SK-N-SH treated with all-trans-retinoic acid at 6 μM for 48 hours (cell line): ENCODE results near the gene SMG7.

Source experiments
- ARNTL ChIP-seq: fragments of 450-650 bp; formaldehyde crosslinking; IDR thresholded peaks from 2 replicates; pipeline ENCODE4 v1.5.0; 2020; ENCODE audit warnings: low read depth, mild to moderate bottlenecking, moderate library complexity, borderline replicate concordance
- GLIS3 ChIP-seq: fragments of 250-450 bp; sonication (Bioruptor Pico); IDR thresholded peaks from 2 replicates; pipeline ENCODE4 v1.5.0; 2020; ENCODE audit warnings: mild to moderate bottlenecking, moderate library complexity
- ISL1 ChIP-seq: fragments of 250-450 bp; sonication (Bioruptor Pico); IDR thresholded peaks from 2 replicates; pipeline ENCODE4 v2.1.2; 2022; ENCODE audit warnings: mild to moderate bottlenecking, moderate library complexity
- OSR1 ChIP-seq: fragments of 250-450 bp; sonication (Bioruptor Pico); IDR thresholded peaks from 2 replicates; pipeline ENCODE4 v1.8.0; 2022; ENCODE audit warnings: moderate library complexity, mild to moderate bottlenecking, inconsistent platforms
- PATZ1 ChIP-seq: fragments of 250-450 bp; sonication (Bioruptor Pico); IDR thresholded peaks from 2 replicates; pipeline ENCODE4 v1.8.0; 2020; ENCODE audit warnings: mild to moderate bottlenecking, moderate library complexity, borderline replicate concordance
- PPARA ChIP-seq: fragments of 250-450 bp; sonication (Bioruptor Pico); IDR thresholded peaks from 2 replicates; pipeline ENCODE4 v1.5.0; 2020; ENCODE audit warnings: mild to moderate bottlenecking, borderline replicate concordance
- RARB ChIP-seq: fragments of 250-450 bp; sonication (Bioruptor Pico); IDR thresholded peaks from 2 replicates; pipeline ENCODE4 v1.8.0; 2021; ENCODE audit warnings: mild to moderate bottlenecking, moderate library complexity
- TCF4 ChIP-seq: fragments of 250-450 bp; sonication (Bioruptor Pico); IDR thresholded peaks from 2 replicates; pipeline ENCODE4 v1.8.0; 2021; ENCODE audit warnings: mild to moderate bottlenecking, moderate library complexity, borderline replicate concordance
- TSHZ2 ChIP-seq: fragments of 250-450 bp; sonication (Bioruptor Pico); IDR thresholded peaks from 2 replicates; pipeline ENCODE4 v1.5.0; 2020; ENCODE audit warnings: mild to moderate bottlenecking, moderate library complexity
- ZC3H10 ChIP-seq: fragments of 250-450 bp; sonication (Bioruptor Pico); IDR thresholded peaks from 2 replicates; pipeline ENCODE4 v1.5.1; 2021; ENCODE audit warnings: mild to moderate bottlenecking, moderate library complexity
- ZFP3 ChIP-seq: fragments of 250-450 bp; sonication (Bioruptor Pico); IDR thresholded peaks from 2 replicates; pipeline ENCODE4 v1.5.0; 2020; ENCODE audit warnings: mild to moderate bottlenecking, moderate library complexity
- ZFP30 ChIP-seq: fragments of 450-650 bp; formaldehyde crosslinking; IDR thresholded peaks from 2 replicates; pipeline ENCODE4 v1.5.0; 2022; ENCODE audit warnings: mild to moderate bottlenecking, moderate library complexity
- ZNF8 ChIP-seq: fragments of 450-650 bp; formaldehyde crosslinking; IDR thresholded peaks from 2 replicates; pipeline ENCODE4 v1.5.0; 2020; ENCODE audit warnings: mild to moderate bottlenecking, moderate library complexity

- TF ChIP-seq ARNTL (CRISPR knock-in tag), result no peak
- TF ChIP-seq RARB (CRISPR knock-in tag), result no peak
- TF ChIP-seq PPARA (CRISPR knock-in tag), result no peak
- no peak for TF ChIP-seq ISL1 (CRISPR knock-in tag)
- TF ChIP-seq OSR1, result no peak
- TF ChIP-seq ZC3H10 (CRISPR knock-in tag), result no peak
- no peak for TF ChIP-seq ZFP30
- no peak for TF ChIP-seq ZFP3 (CRISPR knock-in tag)
- no peak for TF ChIP-seq TCF4 (CRISPR knock-in tag)
- no peak for TF ChIP-seq GLIS3 (CRISPR knock-in tag)
- no peak for TF ChIP-seq PATZ1 (CRISPR knock-in tag)
- no peak for TF ChIP-seq ZNF8 (CRISPR knock-in tag)
- no peak for TF ChIP-seq TSHZ2 (CRISPR knock-in tag)
Measured at GRCh38 chr1:183582021-183582713, 109.9 kb downstream of the SMG7 start.
